ENCODE measurements around the gene EIF3L. TPM values are rescaled to one million over a fixed set of nuclear protein-coding genes. Genes with fewer than 3 reads are reported as not detected.

The EIF3L gene
- polyA plus RNA-seq, 1 donor: 644 TPM

DNA sequence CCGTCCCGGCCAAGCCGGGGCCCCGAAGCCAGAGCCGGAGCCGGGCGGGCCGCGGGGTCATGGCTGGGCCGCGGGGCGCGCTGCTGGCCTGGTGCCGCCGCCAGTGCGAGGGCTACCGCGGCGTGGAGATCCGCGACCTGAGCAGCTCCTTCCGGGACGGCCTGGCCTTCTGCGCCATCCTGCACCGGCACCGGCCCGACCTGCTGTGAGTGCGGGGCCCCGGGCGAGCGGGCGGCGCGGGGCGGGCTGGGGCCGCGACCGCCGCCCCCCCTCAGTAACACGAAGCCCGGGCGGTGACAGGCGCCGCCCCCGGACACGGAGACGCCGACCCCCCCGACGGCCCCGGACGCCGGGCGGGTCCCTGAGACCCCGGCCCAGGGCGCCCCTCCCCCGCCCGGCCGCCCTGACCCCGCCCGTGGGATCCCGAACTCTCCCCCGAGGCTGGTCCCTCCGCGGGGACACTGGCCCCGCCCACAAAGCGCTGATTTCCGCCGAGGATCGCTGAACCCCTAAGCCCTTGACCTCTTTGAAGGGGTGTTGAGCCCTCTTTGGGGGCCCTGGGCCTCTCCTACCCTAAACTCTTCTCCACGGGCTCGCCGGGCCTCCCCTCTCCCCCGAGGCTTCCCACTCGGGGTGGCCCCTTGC, 57.3 kb downstream of the EIF3L start:
- Histone ChIP-seq H3K9me3 (ENCODE audit: control insufficient read depth, low read depth, low read length) (no peaks in the 10 kb centered on the region), H3K27ac (ENCODE audit: low read length) (no peak overlapping the region), H3K36me3 (ENCODE audit: control insufficient read depth, insufficient read depth, low read length) (no peaks in the 10 kb centered on the region), H3K4me3 (ENCODE audit: low read length) (peak overlapping the region; percentile 59), H3K27me3 (ENCODE audit: control insufficient read depth, insufficient read depth, low read length) (no peaks in the 10 kb centered on the region), H3K4me1 (ENCODE audit: control insufficient read depth, insufficient read depth, low read length) (peaks cover 4% of the 10 kb centered on the region)
- peak in 1 of 2 donors; percentile 22 for DNase-seq
- no CpG with 5 or more reads among the region's 75 CpGs for WGBS (ENCODE audit: insufficient coverage, low lambda C conversion rate)

DNA sequence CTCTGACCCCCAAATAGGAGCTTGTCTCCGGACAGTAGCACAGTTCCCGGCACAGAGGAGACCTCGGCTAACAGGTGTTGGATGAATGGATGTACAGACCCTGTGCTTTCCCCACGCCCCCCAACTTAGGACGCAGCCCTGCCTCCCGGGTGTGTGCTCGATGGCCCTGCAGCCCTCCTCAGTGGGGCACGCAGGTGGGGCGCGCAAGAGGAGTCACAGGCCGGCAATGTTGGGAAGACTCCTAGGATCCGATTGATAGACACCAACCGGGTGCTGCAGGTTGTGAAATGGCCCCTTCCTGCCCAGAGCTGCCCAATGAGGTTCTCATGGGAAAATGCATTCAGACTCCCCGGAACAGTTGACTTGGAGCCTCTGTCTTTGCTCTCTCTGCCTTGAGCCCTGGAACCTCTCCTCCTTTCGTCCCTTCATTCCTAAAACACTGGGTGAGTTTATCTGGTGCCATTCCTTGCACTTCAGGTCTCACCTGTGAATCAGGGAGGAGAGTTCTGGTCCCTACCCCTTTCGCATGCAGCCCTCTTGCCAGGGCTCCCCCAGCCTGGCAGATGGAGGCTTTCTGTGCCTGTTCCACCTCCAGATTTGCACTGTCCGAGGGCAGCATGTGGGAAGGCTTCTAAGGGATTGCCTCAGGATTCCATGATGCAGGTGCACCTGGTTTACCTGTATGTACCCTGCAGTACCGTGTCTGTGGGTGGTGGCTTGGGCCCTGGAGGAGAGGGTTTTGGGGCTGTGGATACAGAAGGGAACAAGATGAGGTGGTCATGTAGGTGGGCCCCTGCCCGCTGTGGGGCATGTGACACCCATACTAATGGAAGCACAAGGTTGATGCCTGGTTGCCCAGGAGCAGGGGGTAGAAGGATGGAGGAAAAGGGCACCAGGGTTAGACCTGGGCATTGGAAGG, 58.1 kb downstream of the EIF3L start:
- no peak for DNase-seq
- no peak overlapping the region for H3K27ac ChIP-seq (ENCODE audit: low read length)
- H3K4me1 ChIP-seq (ENCODE audit: control insufficient read depth, insufficient read depth, low read length): peaks cover 4% of the 10 kb centered on the region
- peaks cover 4% of the 10 kb centered on the region for H3K36me3 ChIP-seq (ENCODE audit: control insufficient read depth, insufficient read depth, low read length)
- H3K27me3 ChIP-seq (ENCODE audit: control insufficient read depth, insufficient read depth, low read length): no peaks in the 10 kb centered on the region
- whole genome bisulfite sequencing (ENCODE audit: insufficient coverage, low lambda C conversion rate): 100% methylated on average over 1 of the region's 19 CpGs
- no peaks in the 10 kb centered on the region for H3K9me3 ChIP-seq (ENCODE audit: control insufficient read depth, low read depth, low read length)
- H3K4me3 ChIP-seq (ENCODE audit: low read length): peak overlapping the region; percentile 59

DNA sequence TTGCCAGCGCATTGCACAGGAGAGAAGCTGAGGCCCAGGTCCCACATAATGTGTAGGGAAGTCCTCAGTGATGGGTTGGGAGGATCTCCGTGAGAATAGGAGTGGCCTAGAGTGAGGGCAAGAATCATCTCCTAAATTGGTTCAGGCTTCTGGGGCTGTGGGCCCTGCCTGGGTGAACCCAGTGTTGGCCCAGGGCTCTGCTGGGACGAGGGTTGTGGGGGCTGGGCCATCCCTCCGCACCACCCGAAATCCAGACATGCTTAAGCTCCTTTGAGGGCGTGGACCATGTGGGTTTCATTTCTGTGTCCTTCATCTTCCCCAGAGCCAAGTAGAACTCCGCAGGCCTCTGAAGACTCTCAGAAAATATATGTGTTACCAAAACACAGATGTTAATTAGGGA, 60.5 kb downstream of the EIF3L start:
- H3K4me3 ChIP-seq (ENCODE audit: low read length): no peak overlapping the region
- WGBS (ENCODE audit: insufficient coverage, low lambda C conversion rate): no CpG with 5 or more reads among the region's 7 CpGs
- DNase-seq: no peak
- peak overlapping the region; percentile 49 for H3K27ac ChIP-seq (ENCODE audit: low read length)
- no peaks in the 10 kb centered on the region for H3K9me3 ChIP-seq (ENCODE audit: control insufficient read depth, low read depth, low read length)
- no peaks in the 10 kb centered on the region for H3K27me3 ChIP-seq (ENCODE audit: control insufficient read depth, insufficient read depth, low read length)
- H3K4me1 ChIP-seq (ENCODE audit: control insufficient read depth, insufficient read depth, low read length): peaks cover 4% of the 10 kb centered on the region
- H3K36me3 ChIP-seq (ENCODE audit: control insufficient read depth, insufficient read depth, low read length): peaks cover 13% of the 10 kb centered on the region

DNA sequence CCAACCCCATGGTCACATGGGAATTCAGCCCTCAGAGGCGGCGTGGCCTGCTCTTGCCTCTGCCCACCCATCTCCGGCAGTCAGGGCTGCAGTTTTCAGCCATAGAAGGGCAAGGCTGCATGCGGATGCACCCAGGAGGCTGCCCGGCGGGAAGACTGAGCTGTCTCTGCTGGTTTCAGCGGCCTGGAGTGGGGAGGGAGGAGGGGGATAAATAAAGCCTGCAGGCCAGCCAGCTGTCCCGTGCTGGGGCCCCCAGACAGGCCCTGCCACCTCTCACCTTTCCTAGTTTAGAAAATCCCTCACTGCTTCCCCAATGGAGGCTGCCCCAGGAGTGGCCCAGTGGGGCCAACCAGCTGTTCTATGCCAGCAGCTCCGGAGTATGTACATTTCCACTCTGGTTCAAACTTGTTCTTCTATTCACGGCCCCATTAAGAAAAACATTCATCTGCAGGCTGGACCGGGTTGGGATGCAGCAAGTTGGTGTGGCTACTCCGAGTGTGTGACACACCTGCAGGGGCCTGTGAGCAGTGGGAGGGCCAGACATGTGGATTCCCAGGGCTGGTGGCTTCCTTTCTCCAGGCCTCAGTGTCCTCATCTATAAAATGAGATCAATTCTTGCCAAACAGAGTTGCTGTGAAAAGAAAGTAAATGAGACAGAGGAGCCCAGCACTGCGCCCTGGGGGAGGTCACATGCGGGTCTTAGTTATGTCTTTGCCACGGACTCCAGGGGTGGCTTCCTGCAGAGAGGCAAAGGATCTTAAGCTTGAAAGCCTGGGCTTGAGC, 61.9 kb downstream of the EIF3L start:
- 60% methylated on average over 1 of the region's 15 CpGs for WGBS (ENCODE audit: insufficient coverage, low lambda C conversion rate)
- H3K27me3 ChIP-seq (ENCODE audit: control insufficient read depth, insufficient read depth, low read length): no peaks in the 10 kb centered on the region
- H3K4me1 ChIP-seq (ENCODE audit: control insufficient read depth, insufficient read depth, low read length): no peaks in the 10 kb centered on the region
- H3K36me3 ChIP-seq (ENCODE audit: control insufficient read depth, insufficient read depth, low read length): peaks cover 17% of the 10 kb centered on the region
- peak overlapping the region; percentile 49 for H3K27ac ChIP-seq (ENCODE audit: low read length)
- no peaks in the 10 kb centered on the region for H3K9me3 ChIP-seq (ENCODE audit: control insufficient read depth, low read depth, low read length)
- H3K4me3 ChIP-seq (ENCODE audit: low read length): no peak overlapping the region
- DNase-seq: no peak

DNA sequence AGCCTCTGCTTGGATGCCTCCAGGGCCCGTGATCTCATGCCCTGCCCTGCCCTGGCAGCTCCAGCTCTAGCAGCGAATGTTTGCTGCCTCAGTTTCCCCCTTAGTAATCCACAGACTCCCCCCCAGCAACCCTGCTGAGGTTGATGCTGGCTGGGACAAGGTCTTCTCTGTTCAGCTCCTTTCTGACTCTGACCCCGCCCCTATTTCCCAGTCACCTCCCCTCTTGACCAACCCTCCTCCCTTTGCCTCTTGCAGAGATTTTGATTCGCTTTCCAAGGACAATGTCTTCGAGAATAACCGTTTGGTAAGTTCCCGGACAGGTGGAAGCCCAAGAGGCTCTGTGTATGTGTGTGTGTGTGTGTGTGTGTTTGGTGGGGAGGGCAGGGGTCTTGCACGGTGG, 62.5 kb downstream of the EIF3L start:
- H3K9me3 ChIP-seq (ENCODE audit: control insufficient read depth, low read depth, low read length): no peaks in the 10 kb centered on the region
- peak overlapping the region; percentile 14 for H3K27ac ChIP-seq (ENCODE audit: low read length)
- no peaks in the 10 kb centered on the region for H3K27me3 ChIP-seq (ENCODE audit: control insufficient read depth, insufficient read depth, low read length)
- no peak overlapping the region for H3K4me3 ChIP-seq (ENCODE audit: low read length)
- no peak for DNase-seq
- no CpG with 5 or more reads among the region's 8 CpGs for WGBS (ENCODE audit: insufficient coverage, low lambda C conversion rate)
- H3K4me1 ChIP-seq (ENCODE audit: control insufficient read depth, insufficient read depth, low read length): no peaks in the 10 kb centered on the region
- H3K36me3 ChIP-seq (ENCODE audit: control insufficient read depth, insufficient read depth, low read length): peaks cover 23% of the 10 kb centered on the region

DNA sequence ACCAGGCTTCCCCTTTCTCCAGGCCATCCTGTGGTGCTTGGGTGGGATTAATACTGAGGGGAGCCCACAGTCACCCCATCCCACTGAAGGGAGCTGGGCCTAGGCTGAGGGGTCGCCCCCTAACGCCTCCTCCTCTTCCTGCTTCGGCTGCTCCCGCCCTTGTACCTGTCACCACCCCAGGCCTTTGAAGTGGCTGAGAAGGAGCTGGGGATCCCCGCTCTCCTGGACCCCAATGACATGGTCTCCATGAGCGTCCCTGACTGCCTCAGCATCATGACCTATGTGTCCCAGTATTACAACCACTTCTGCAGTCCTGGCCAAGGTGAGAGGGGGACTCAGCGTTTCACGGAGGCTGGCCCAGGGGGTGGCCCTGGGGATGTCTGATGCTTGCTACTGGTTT, 63.0 kb downstream of the EIF3L start:
- 80% methylated on average over 1 of the region's 8 CpGs for WGBS (ENCODE audit: insufficient coverage, low lambda C conversion rate)
- no peak overlapping the region for H3K27ac ChIP-seq (ENCODE audit: low read length)
- H3K4me1 ChIP-seq (ENCODE audit: control insufficient read depth, insufficient read depth, low read length): no peaks in the 10 kb centered on the region
- no peak for DNase-seq
- H3K36me3 ChIP-seq (ENCODE audit: control insufficient read depth, insufficient read depth, low read length): peaks cover 24% of the 10 kb centered on the region
- no peak overlapping the region for H3K4me3 ChIP-seq (ENCODE audit: low read length)
- H3K27me3 ChIP-seq (ENCODE audit: control insufficient read depth, insufficient read depth, low read length): no peaks in the 10 kb centered on the region
- H3K9me3 ChIP-seq (ENCODE audit: control insufficient read depth, low read depth, low read length): no peaks in the 10 kb centered on the region

DNA sequence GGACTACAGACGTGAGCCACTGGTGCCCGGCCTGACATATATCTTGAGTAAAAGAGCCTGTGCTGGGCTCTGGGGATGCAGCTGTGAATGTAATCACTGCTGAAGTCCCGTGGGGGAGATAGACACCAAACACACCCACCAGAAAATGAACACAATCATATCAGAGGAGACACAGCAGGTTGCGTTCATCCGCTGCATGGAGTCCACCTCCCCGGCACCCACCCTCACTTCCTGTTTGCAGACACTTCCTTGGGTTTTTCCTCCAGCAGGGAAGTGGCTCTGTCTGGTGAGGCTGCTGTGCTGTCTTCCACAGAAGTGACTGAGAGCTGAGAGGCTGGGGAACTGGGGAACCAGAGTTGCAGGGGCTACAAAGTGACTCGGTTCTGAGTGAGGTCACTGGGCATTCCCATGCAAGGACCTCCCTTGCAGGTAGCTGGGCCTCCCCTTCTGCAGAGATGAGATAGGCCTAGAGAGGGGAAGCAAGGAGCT, 64.1 kb downstream of the EIF3L start:
- peaks cover 36% of the 10 kb centered on the region for H3K36me3 ChIP-seq (ENCODE audit: control insufficient read depth, insufficient read depth, low read length)
- no peaks in the 10 kb centered on the region for H3K9me3 ChIP-seq (ENCODE audit: control insufficient read depth, low read depth, low read length)
- no peaks in the 10 kb centered on the region for H3K27me3 ChIP-seq (ENCODE audit: control insufficient read depth, insufficient read depth, low read length)
- H3K27ac ChIP-seq (ENCODE audit: low read length): no peak overlapping the region
- peaks cover 7% of the 10 kb centered on the region for H3K4me1 ChIP-seq (ENCODE audit: control insufficient read depth, insufficient read depth, low read length)
- WGBS (ENCODE audit: insufficient coverage, low lambda C conversion rate): no CpG with 5 or more reads among the region's 7 CpGs
- no peak overlapping the region for H3K4me3 ChIP-seq (ENCODE audit: low read length)
- no peak for DNase-seq

DNA sequence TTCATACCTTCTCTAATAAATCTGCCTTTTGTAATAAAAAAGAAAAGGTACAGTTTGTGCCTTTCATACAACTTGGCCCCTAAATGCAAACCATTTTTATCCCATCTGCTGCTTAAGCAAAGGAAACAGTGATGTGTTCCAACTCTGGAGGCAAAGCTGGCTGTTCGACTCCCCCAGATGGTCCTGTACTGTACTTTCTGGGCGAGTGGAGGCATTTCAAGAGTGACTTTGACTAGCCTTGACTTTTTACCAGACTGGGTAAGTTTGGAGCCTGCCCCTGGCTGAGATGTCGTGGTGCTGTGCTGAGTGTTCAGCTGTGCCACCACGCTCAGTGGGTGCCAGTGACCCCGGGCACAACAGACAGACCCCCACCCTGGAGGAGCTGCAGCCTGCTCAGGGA, 67.1 kb downstream of the EIF3L start:
- Histone ChIP-seq H3K27ac (ENCODE audit: low read length) (no peak overlapping the region), H3K4me3 (ENCODE audit: low read length) (no peak overlapping the region), H3K27me3 (ENCODE audit: control insufficient read depth, insufficient read depth, low read length) (no peaks in the 10 kb centered on the region), H3K36me3 (ENCODE audit: control insufficient read depth, insufficient read depth, low read length) (peaks cover 54% of the 10 kb centered on the region), H3K4me1 (ENCODE audit: control insufficient read depth, insufficient read depth, low read length) (peaks cover 14% of the 10 kb centered on the region), H3K9me3 (ENCODE audit: control insufficient read depth, low read depth, low read length) (no peaks in the 10 kb centered on the region)
- no peak for DNase-seq
- WGBS (ENCODE audit: insufficient coverage, low lambda C conversion rate): no CpG with 5 or more reads among the region's 5 CpGs

DNA sequence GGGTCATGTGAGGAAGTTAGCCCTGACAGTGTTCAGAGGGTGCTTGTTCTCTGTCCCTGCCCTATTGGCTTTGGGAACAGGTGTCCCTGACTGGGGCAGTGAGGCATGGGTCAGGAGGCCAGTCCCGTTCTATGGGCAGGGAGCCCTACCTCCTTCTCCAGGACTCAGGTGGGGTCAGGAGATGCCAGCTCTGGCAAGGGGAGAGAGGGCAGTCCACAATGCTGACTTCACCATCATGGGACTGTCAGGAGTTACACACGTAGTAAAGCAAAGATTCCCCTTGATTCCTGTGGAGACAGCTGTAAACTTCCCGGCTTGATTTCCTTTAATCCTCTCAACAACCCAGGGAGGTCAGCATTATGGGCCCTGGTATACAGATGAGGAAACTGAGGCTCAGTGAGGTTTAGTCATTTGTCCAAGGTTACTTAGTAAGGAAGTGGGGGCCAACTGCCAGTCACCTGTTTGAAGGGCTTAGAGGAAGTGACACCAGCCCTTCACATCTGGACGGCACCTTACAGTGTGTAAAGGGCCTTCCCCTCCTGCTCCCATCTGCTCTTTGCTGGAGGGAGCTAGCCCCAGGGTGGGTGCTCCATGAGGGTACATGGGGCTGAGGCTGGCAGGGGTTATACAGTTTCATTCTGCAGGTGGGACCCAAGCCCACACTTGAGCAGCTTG, 68.8 kb downstream of the EIF3L start:
- Histone ChIP-seq H3K4me3 (ENCODE audit: low read length) (no peak overlapping the region), H3K4me1 (ENCODE audit: control insufficient read depth, insufficient read depth, low read length) (peaks cover 14% of the 10 kb centered on the region), H3K36me3 (ENCODE audit: control insufficient read depth, insufficient read depth, low read length) (peaks cover 55% of the 10 kb centered on the region), H3K27ac (ENCODE audit: low read length) (no peak overlapping the region), H3K27me3 (ENCODE audit: control insufficient read depth, insufficient read depth, low read length) (no peaks in the 10 kb centered on the region), H3K9me3 (ENCODE audit: control insufficient read depth, low read depth, low read length) (no peaks in the 10 kb centered on the region)
- peak; percentile 48 to 61 for DNase-seq
- 80% methylated on average over 1 of the region's 4 CpGs for WGBS (ENCODE audit: insufficient coverage, low lambda C conversion rate)
